H1 (cell line): ENCODE data around the gene ADAMTS6. TPM values are rescaled to one million over a fixed set of nuclear protein-coding genes. Genes with fewer than 3 reads are reported as not detected.

ENCODE experiments used
- CTCF ChIA-PET: fragments of 300-600 bp; sonication (Branson Sonifier 250); formaldehyde crosslinking; loops from one replicate; lab custom pipeline; 2021; ENCODE audit not compliant: partially characterized antibody; lab: Charles Lee
- POLR2A ChIA-PET: fragments of 300-600 bp; sonication (Branson Sonifier 250); formaldehyde crosslinking; loops from one replicate; lab custom pipeline; 2021; ENCODE audit warnings: inconsistent platforms; ENCODE audit not compliant: partially characterized antibody; lab: Charles Lee
- DNase-seq, 2 experiments: peaks; one replicate each; pipeline versions ENCODE4 v3.0.0 to v3.0.0-alpha.2; 2010 to 2022; ENCODE audit warnings: low spot score in 2 of 2, low read depth in 1 of 2, mixed read lengths in 1 of 2
- FAIRE-seq: peaks from 2 replicates; lab custom pipeline; 2011; peaks lifted over from hg19 to GRCh38; lab: Jason Lieb, UNC
- H2AFZ ChIP-seq: 2 replicates; pipeline ENCODE4 v1.8.1; 2012; ENCODE audit warnings: low read length, inconsistent platforms
- H2AK5ac ChIP-seq: 2 replicates; pipeline ENCODE4 v1.6.1; 2013; ENCODE audit warnings: low read depth, low read length
- H2BK120ac ChIP-seq: replicated peaks from 2 replicates; pipeline ENCODE3; 2013; ENCODE audit warnings: low read depth, low read length, inconsistent platforms
- H2BK12ac ChIP-seq: 2 replicates; pipeline ENCODE4 v1.6.1; 2013; ENCODE audit warnings: low read depth, low read length
- H2BK15ac ChIP-seq: 2 replicates; pipeline ENCODE4 v1.6.1; 2013; ENCODE audit warnings: low read length
- H2BK20ac ChIP-seq: 2 replicates; pipeline ENCODE4 v1.6.1; 2013; ENCODE audit warnings: low read length
- H2BK5ac ChIP-seq: 2 replicates; pipeline ENCODE4 v1.6.1; 2013; ENCODE audit warnings: low read depth, low read length
- H3K14ac ChIP-seq: 2 replicates; pipeline ENCODE4 v1.6.1; 2013; ENCODE audit warnings: inconsistent platforms; ENCODE audit not compliant: insufficient read length
- H3K18ac ChIP-seq: 2 replicates; pipeline ENCODE4 v1.6.1; 2013; ENCODE audit warnings: low read length; ENCODE audit errors: extremely low read depth
- H3K23ac ChIP-seq: 2 replicates; pipeline ENCODE4 v1.6.1; 2013; ENCODE audit warnings: inconsistent platforms; ENCODE audit not compliant: insufficient read length
- H3K23me2 ChIP-seq: 2 replicates; pipeline ENCODE4 v1.6.1; 2013; ENCODE audit warnings: low read depth, low read length
- H3K27ac ChIP-seq: 2 replicates; pipeline ENCODE4 v1.6.1; 2011; ENCODE audit warnings: low read depth, low read length, inconsistent platforms
- H3K27me3 ChIP-seq, 4 experiments: replicated peaks in 1 of 4; 1 replicate in 1 of 4; 2 replicates in 3 of 4; pipeline versions ENCODE4 v1.6.1 to v1.8.1; 2011 to 2013; ENCODE audit warnings: low read length in 3 of 4, mild to moderate bottlenecking in 3 of 4, inconsistent platforms in 2 of 4, mixed read lengths in 2 of 4, moderate library complexity in 1 of 4; ENCODE audit not compliant: control insufficient read depth in 3 of 4, insufficient read depth in 3 of 4; ENCODE audit errors: extremely low read depth in 1 of 4
- H3K36me3 ChIP-seq, 4 experiments: 2 replicates each; pipeline versions ENCODE4 v1.6.1 to v1.8.1; 2011 to 2013; ENCODE audit warnings: mild to moderate bottlenecking in 4 of 4, low read length in 3 of 4, moderate library complexity in 2 of 4, control low read depth in 1 of 4, inconsistent platforms in 1 of 4; ENCODE audit not compliant: insufficient read depth in 4 of 4, control insufficient read depth in 2 of 4
- H3K4ac ChIP-seq: replicated peaks from 2 replicates; pipeline ENCODE3; 2013; ENCODE audit warnings: low read length, low read depth, mixed read lengths, inconsistent platforms; ENCODE audit not compliant: insufficient read length
- H3K4me1 ChIP-seq, 4 experiments: replicated peaks in 1 of 4; 1 replicate in 1 of 4; 2 replicates in 3 of 4; pipeline versions ENCODE4 v1.6.1 to v1.8.1; 2011 to 2013; ENCODE audit warnings: low read length in 3 of 4, inconsistent platforms in 2 of 4, mixed read lengths in 1 of 4; ENCODE audit not compliant: insufficient read depth in 4 of 4, control insufficient read depth in 3 of 4
- H3K4me2 ChIP-seq, 2 experiments: 2 replicates each; pipeline versions ENCODE4 v1.6.1 to v1.8.1; 2011 to 2013; ENCODE audit warnings: low read depth in 2 of 2, low read length in 2 of 2, control low read depth in 1 of 2, inconsistent platforms in 1 of 2, mild to moderate bottlenecking in 1 of 2; ENCODE audit not compliant: insufficient read depth in 1 of 2
- H3K4me3 ChIP-seq, 4 experiments: fragments of 200-600, 300-600 bp in 1 of 4; sonication (generic), shearing (Covaris generic), sonication (Bioruptor Twin) in 1 of 4; 2 replicates each; pipeline versions ENCODE4 v1.5.1 to v1.8.1; 2011 to 2016; ENCODE audit warnings: low read length in 4 of 4, low read depth in 3 of 4, control low read depth in 2 of 4, inconsistent platforms in 2 of 4, mild to moderate bottlenecking in 2 of 4, mixed read lengths in 1 of 4, moderate library complexity in 1 of 4; ENCODE audit not compliant: insufficient read depth in 2 of 4; ENCODE audit errors: extremely low read depth in 1 of 4
- H3K56ac ChIP-seq: replicated peaks from 2 replicates; pipeline ENCODE3; 2013; ENCODE audit warnings: low read depth, mild to moderate bottlenecking, mixed read lengths, low read length, inconsistent platforms; ENCODE audit not compliant: insufficient read length
- H3K79me1 ChIP-seq: 2 replicates; pipeline ENCODE4 v1.6.1; 2013; ENCODE audit warnings: low read depth, low read length, control low read depth
- H3K79me2 ChIP-seq, 2 experiments: 2 replicates each; pipeline versions ENCODE4 v1.6.1 to v1.8.1; 2012 to 2013; ENCODE audit warnings: low read length in 2 of 2, mild to moderate bottlenecking in 2 of 2, inconsistent platforms in 1 of 2; ENCODE audit not compliant: insufficient read depth in 2 of 2, control insufficient read depth in 1 of 2
- H3K9ac ChIP-seq, 4 experiments: replicated peaks in 1 of 4; 1 replicate in 1 of 4; 2 replicates in 3 of 4; pipeline versions ENCODE4 v1.6.1 to v1.8.1; 2011 to 2013; ENCODE audit warnings: low read depth in 3 of 4, low read length in 3 of 4, control low read depth in 2 of 4, mild to moderate bottlenecking in 2 of 4, moderate library complexity in 2 of 4, inconsistent platforms in 1 of 4; ENCODE audit errors: extremely low read depth in 1 of 4
- H3K9me3 ChIP-seq, 2 experiments: 2 replicates each; pipeline versions ENCODE4 v1.6.1 to v1.8.1; 2012 to 2013; ENCODE audit warnings: mild to moderate bottlenecking in 2 of 2, moderate library complexity in 2 of 2, control low read depth in 1 of 2, inconsistent platforms in 1 of 2, low read depth in 1 of 2, low read length in 1 of 2, mixed read lengths in 1 of 2; ENCODE audit not compliant: insufficient read depth in 2 of 2
- H4K20me1 ChIP-seq, 2 experiments: replicated peaks in 1 of 2; 2 replicates each; pipeline versions ENCODE3 to v1.8.1; 2011 to 2013; ENCODE audit warnings: inconsistent platforms in 2 of 2, low read length in 2 of 2, mild to moderate bottlenecking in 1 of 2; ENCODE audit not compliant: insufficient read depth in 2 of 2, control insufficient read depth in 1 of 2
- H4K5ac ChIP-seq: 2 replicates; pipeline ENCODE4 v1.6.1; 2013; ENCODE audit warnings: low read length, low read depth, mixed read lengths, inconsistent platforms; ENCODE audit not compliant: insufficient read length
- H4K8ac ChIP-seq: 2 replicates; pipeline ENCODE4 v1.8.0; 2013; ENCODE audit warnings: mild to moderate bottlenecking, moderate library complexity, low read length, inconsistent platforms; ENCODE audit not compliant: insufficient read depth; ENCODE audit errors: extremely low read depth
- H4K91ac ChIP-seq: replicated peaks from 2 replicates; pipeline ENCODE3; 2013; ENCODE audit warnings: low read length, mixed read lengths, inconsistent platforms; ENCODE audit not compliant: insufficient read length
- EP300 ChIP-seq, 2 experiments: IDR thresholded peaks; 1 replicate in 1 of 2; 2 replicates in 1 of 2; pipeline ENCODE4 v1.6.1; 2011 to 2012; ENCODE audit warnings: low read depth in 2 of 2, low read length in 2 of 2, mild to moderate bottlenecking in 2 of 2, borderline replicate concordance in 1 of 2, inconsistent platforms in 1 of 2, moderate library complexity in 1 of 2
- NRF1 ChIP-seq: IDR thresholded peaks from 2 replicates; pipeline ENCODE4 v1.6.1; 2011; ENCODE audit warnings: mild to moderate bottlenecking, low read depth, low read length, improper control_type of control experiment
- SP1 ChIP-seq: IDR thresholded peaks from 2 replicates; pipeline ENCODE4 v1.6.1; 2011; ENCODE audit warnings: low read depth, low read length
- WGBS, 2 experiments: shearing (Covaris generic) in 1 of 2; methylation state at CpG; one replicate each; pipeline versions ENCODE4 v1.1.6 to v1.1.7; 2013 to 2015; ENCODE audit warnings: low lambda C conversion rate in 2 of 2, mixed read lengths in 2 of 2, inconsistent platforms in 1 of 2, low coverage in 1 of 2, missing lambda C conversion rate in 1 of 2; ENCODE audit not compliant: insufficient replicate concordance in 2 of 2, insufficient coverage in 1 of 2, insufficient read length in 1 of 2; ENCODE audit errors: extremely low coverage in 1 of 2, missing lambda C conversion rate in 1 of 2; 5-methylcytosine and 5-hydroxymethylcytosine counted together
- polyA plus RNA-seq, 7 experiments: library from polyadenylated mRNA; depleted of rRNA in 3 of 7; stranded (reverse) in 5 of 7; unstranded in 2 of 7; fragments of >200 nt in 5 of 7; fragments of 200-250 nt in 2 of 7; gene quantifications; 1 replicate in 5 of 7; 2 replicates in 1 of 7; 4 replicates in 1 of 7; pipeline versions ENCODE4 v1.2.1 to v1.2.3, GENCODE V29; 2011 to 2013; ENCODE audit warnings: missing spikeins in 2 of 7, mixed read lengths in 2 of 7
- total RNA-seq: library from RNA; stranded (reverse); fragmentation: NEBNext Ultra II Directional; extraction: Animal tissue kit (Norgen Biotek cat#: 25700); gene quantifications from 2 replicates; pipeline ENCODE4 v1.2.1, GENCODE V29; 2021

The ADAMTS6 gene
- total and polyA plus RNA-seq, 2 of the 8 experiments (the other 6 are each of a cell fraction or from before 2014, with no cell fraction given), result 0.74 to 2.4 TPM

DNA sequence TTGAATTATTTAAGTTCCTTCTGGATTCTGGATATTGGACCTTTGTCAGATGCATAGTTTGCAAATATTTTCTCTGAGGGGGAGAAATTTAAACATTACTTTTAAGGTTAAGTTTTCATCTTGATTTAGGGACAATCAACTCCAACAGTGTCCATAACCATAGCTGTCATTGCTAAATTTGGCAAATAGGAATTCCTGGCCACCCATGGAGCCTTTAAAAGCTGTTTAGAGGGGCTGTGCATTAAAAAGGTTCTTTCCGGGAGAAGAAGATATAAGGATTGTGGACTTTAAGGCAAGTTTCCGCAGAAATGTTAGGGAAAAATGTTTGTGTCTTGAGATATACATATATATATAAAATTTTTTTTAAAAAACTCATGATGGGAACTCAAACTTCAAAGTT lies 339.7 kb downstream of the ADAMTS6 start:
- H3K18ac ChIP-seq, result no peak overlapping the region
- ChIA-PET POLR2A (interaction anchor here (1.4 to 1.7 kb wide), 2 partner anchors 38 to 106 kb away, joined by 3 to 4 read pairs; no protein-coding TSS in a partner anchor), CTCF (interaction anchor here (1.3 kb wide), 1 partner anchor 56 kb away, joined by 3 read pairs; no protein-coding TSS in a partner anchor)
- no peaks in the 10 kb centered on the region for H3K9me3 ChIP-seq
- WGBS, 2 experiments, result 4% methylated on average over 2 of the region's 2 CpGs; no CpG with 5 or more reads in 1 of the 2 experiments
- no peaks in the 10 kb centered on the region for H3K79me1 ChIP-seq
- no peak overlapping the region for H2BK120ac ChIP-seq
- peaks cover 0 to 7% (median 3%) of the 10 kb centered on the region in 4 experiments; a peak in 4 of 7 replicates for H3K4me1 ChIP-seq
- H3K23ac ChIP-seq, result no peak overlapping the region
- H3K9ac ChIP-seq, result no peak overlapping the region
- no peak overlapping the region for H2BK5ac ChIP-seq
- no peak overlapping the region for H2AK5ac ChIP-seq
- no peak overlapping the region for H3K56ac ChIP-seq
- H2BK15ac ChIP-seq, result no peak overlapping the region
- H4K8ac ChIP-seq, result no peak overlapping the region
- peak overlapping the region; percentile 63; a peak in 3 of 4 replicates for H3K4me2 ChIP-seq
- no peak for TF ChIP-seq SP1
- no peak for TF ChIP-seq NRF1
- TF ChIP-seq EP300 (IDR thresholded peaks at IDR 0.05; ENCODE audit: borderline replicate concordance in 1 of 2, low read depth in 2 of 2, low read length in 2 of 2), result no peak
- H4K20me1 ChIP-seq, result no peaks in the 10 kb centered on the region
- no peak overlapping the region for H2BK20ac ChIP-seq
- no peak overlapping the region for H3K4ac ChIP-seq
- H3K23me2 ChIP-seq, result no peaks in the 10 kb centered on the region
- no peak overlapping the region for H2BK12ac ChIP-seq
- H3K14ac ChIP-seq, result no peak overlapping the region
- no peak overlapping the region for H4K5ac ChIP-seq
- no peak overlapping the region for H4K91ac ChIP-seq
- peak overlapping the region in 2 of 4 experiments; percentile 17 to 42; a peak in 3 of 8 replicates for H3K4me3 ChIP-seq
- H2AFZ ChIP-seq, result no peak overlapping the region
- no peak overlapping the region for H3K27ac ChIP-seq
- FAIRE-seq, result peak; percentile 19
- H3K79me2 ChIP-seq, result no peaks in the 10 kb centered on the region
- H3K27me3 ChIP-seq, result no peaks in the 10 kb centered on the region
- DNase-seq, result no peak
- H3K36me3 ChIP-seq, result no peaks in the 10 kb centered on the region
